GM18861 (cell line): ENCODE measurements around the gene BABAM2.
A peak's percentile ranks its signal among the peaks of the same experiment; 100 is the strongest.
"Not testable (repeated sequence)": the region's sequence is repeated elsewhere in the genome, so short reads cannot be mapped to it uniquely, and the experiment has no call there.

Source experiments
- ATAC-seq: cut with Tn5 transposase; IDR thresholded peaks from one replicate; pipeline ENCODE4 v1.9.1; 2021; ENCODE audit not compliant: unreplicated experiment

The BABAM2 gene

GRCh38 chr2:28227498-28227897 lies 337.0 kb downstream of the BABAM2 start:
- ATAC-seq: no peak

- no peak for ATAC-seq
These were observed 338.0 kb downstream of the BABAM2 start for GRCh38 chr2:28228434-28228995.

GRCh38 chr2:28231110-28231631 lies 340.6 kb downstream of the BABAM2 start:
- no peak for ATAC-seq

- no peak for ATAC-seq
These were observed 341.8 kb downstream of the BABAM2 start for GRCh38 chr2:28232295-28232694.

GRCh38 chr2:28233164-28233676 lies 342.7 kb downstream of the BABAM2 start:
- no peak for ATAC-seq

- no peak for ATAC-seq
These were observed 344.3 kb downstream of the BABAM2 start for GRCh38 chr2:28234807-28235206.

- no peak for ATAC-seq
These were observed 348.7 kb downstream of the BABAM2 start for GRCh38 chr2:28239207-28239606.

GRCh38 chr2:28240937-28241336 lies 350.4 kb downstream of the BABAM2 start:
- ATAC-seq: no peak

- ATAC-seq: no peak
These were observed 356.8 kb downstream of the BABAM2 start for GRCh38 chr2:28247290-28247689.

- no peak for ATAC-seq
These were observed 357.2 kb downstream of the BABAM2 start for GRCh38 chr2:28247734-28248133.

GRCh38 chr2:28248511-28248910 lies 358.0 kb downstream of the BABAM2 start:
- ATAC-seq: no peak

GRCh38 chr2:28250006-28250405 lies 359.5 kb downstream of the BABAM2 start:
- ATAC-seq: no peak

GRCh38 chr2:28251337-28251736 lies 360.8 kb downstream of the BABAM2 start:
- no peak for ATAC-seq

- peak; percentile 76 for ATAC-seq
These were observed 361.8 kb downstream of the BABAM2 start for GRCh38 chr2:28252311-28252710.

- ATAC-seq: no peak
These were observed 363.0 kb downstream of the BABAM2 start for GRCh38 chr2:28253543-28253942.

GRCh38 chr2:28255231-28255630 lies 364.7 kb downstream of the BABAM2 start:
- not testable (repeated sequence) for ATAC-seq

- ATAC-seq: no peak
These were observed 366.7 kb downstream of the BABAM2 start for GRCh38 chr2:28257182-28257581.

GRCh38 chr2:28259226-28259625 lies 368.7 kb downstream of the BABAM2 start:
- not testable (repeated sequence) for ATAC-seq

GRCh38 chr2:28263690-28264089 lies 373.2 kb downstream of the BABAM2 start:
- no peak for ATAC-seq

GRCh38 chr2:28267282-28267681 lies 376.8 kb downstream of the BABAM2 start:
- ATAC-seq: no peak

- ATAC-seq: no peak
These were observed 377.9 kb downstream of the BABAM2 start for GRCh38 chr2:28268386-28268785.

- ATAC-seq: no peak
These were observed 378.7 kb downstream of the BABAM2 start for GRCh38 chr2:28269019-28269784.
